Pancreas (tissue), 10 donors: ENCODE data around the gene EPHA4. TPM values are rescaled to one million over a fixed set of nuclear protein-coding genes. Genes with fewer than 3 reads are reported as not detected.

Experiments used
- ATAC-seq, 4 donors: fragments of 200-7000 bp; cut with Tn5 transposase; one replicate each; pipeline versions ENCODE4 v1.8.0 to v1.9.1; 2020; ENCODE audit warnings: mild to moderate bottlenecking in 4 of 4, moderate library complexity in 4 of 4
- DNase-seq, 6 donors: peaks; one replicate each; pipeline ENCODE4 v3.0.0-alpha.2; 2020
- FAIRE-seq: peaks from 2 replicates; lab custom pipeline; 2012; peaks lifted over from hg19 to GRCh38; lab: Jason Lieb, UNC
- H3K27ac ChIP-seq, 4 donors: fragments of 200-600 bp; sonication (generic); 1 replicate in 3 of 4; 2 replicates in 1 of 4; pipeline versions ENCODE4 v1.5.0 to v1.8.0; 2020
- H3K27me3 ChIP-seq, 4 donors: fragments of 200-600 bp; one replicate each; pipeline ENCODE4 v1.8.0; 2021
- H3K36me3 ChIP-seq, 3 donors: fragments of 200-600 bp; sonication (generic) in 1 of 3; one replicate each; pipeline versions ENCODE4 v1.5.0 to v1.8.0; 2020 to 2021
- H3K4me1 ChIP-seq, 3 donors: fragments of 200-600 bp; one replicate each; pipeline ENCODE4 v1.8.0; 2021
- H3K4me3 ChIP-seq, 4 donors: fragments of 200-600 bp; sonication (generic) in 2 of 4; one replicate each; pipeline versions ENCODE4 v1.5.0 to v1.8.0; 2020 to 2021
- H3K9me3 ChIP-seq, 4 donors: fragments of 200-600 bp; one replicate each; pipeline ENCODE4 v1.8.0; 2021
- WGBS, 2 donors: extraction: QIAGEN DNeasy Blood & Tissue Kit; methylation state at CpG; one replicate each; pipeline ENCODE4 v1.1.7; 2013; 5-methylcytosine and 5-hydroxymethylcytosine counted together
- intact Hi-C, 3 donors: fragments of 100-400 bp; cut with DNase I; formaldehyde crosslinking; loops; one replicate each; pipeline versions ENCODE4 v1.11.1 to v1.14.2; 2022
- polyA plus RNA-seq, 2 donors: library from polyadenylated mRNA; stranded (reverse); fragments of 200-250 nt; gene quantifications; one replicate each; pipeline ENCODE4 v1.2.3, GENCODE V29; 2013
- total RNA-seq, 6 donors: library from RNA; stranded (reverse); fragmentation: NEBNext Ultra II Directional in 4 of 6; extraction: Animal tissue kit (Norgen Biotek cat#: 25700) in 4 of 6; gene quantifications; one replicate each; pipeline versions ENCODE4 v1.2.1 to v1.2.4, GENCODE V29; 2021 to 2023
- TF ChIP-seq, protein P1 (sequence below), 4 donors: fragments of 200-600 bp; sonication (generic) in 3 of 4; IDR thresholded peaks; one replicate each; pipeline versions ENCODE4 v1.5.0 to v1.8.0; 2021; ENCODE audit warnings: antibody characterized with exemption in 4 of 4
- donor health status: healthy with polysubstance abuse.
- donor health status: DM: no; HTN: no; CAD: no; lungs with moderate emphysema.
- donor health status: DM: no; HTN: no; CAD: no.
- donor health status: control.
- donor health status: control.
- donor health status: Bipolar disorder and iron deficiency.
- donor health status: DM: yes; HTN: yes; CAD: no.
- donor health status: DM: no; HTN: no; CAD: no.
- donor health status: DM: no; HTN: no; CAD: no.
- donor health status: DM: yes; HTN: yes; CAD: no.

EPHA4 gene
- total and polyA plus RNA-seq, 8 donors, result 1.1 to 2.3 (median 1.4) TPM

DNA sequence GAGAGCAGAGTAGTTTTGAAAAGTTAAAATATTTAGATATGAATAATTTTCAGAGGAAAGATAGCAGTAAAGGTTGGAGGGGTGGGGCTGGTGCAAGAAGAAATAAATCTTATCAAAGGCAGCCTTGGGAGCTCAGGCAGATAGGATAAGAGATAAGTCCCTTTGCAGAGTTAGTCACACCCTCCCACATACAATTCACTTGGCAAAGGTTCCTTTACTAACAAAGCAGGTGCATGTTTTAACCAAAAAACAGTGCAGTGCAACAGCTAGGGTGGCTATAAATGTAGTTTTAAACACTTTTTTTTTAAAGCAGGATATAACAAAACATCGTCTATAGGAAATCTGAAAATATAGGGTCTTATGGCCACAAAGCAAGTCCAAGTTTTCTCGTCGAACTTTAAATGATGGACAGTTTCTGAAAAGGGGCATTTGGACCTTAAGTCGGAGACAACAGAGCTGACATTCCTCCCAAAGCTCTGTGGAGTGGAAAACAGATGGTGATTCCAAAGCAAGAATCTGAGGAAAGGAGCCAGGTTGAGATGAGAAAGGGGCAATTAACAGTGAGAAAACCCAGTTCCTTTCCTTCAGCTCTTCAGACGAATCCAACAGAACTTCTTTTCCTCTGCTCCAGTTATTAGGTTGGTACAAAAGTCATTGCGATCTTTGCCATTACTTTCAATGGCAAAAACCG, 53.0 kb downstream of the EPHA4 start:
- intact Hi-C loops, result no loop called here
- Histone ChIP-seq H3K4me3 (no peak overlapping the region), H3K36me3 (no peaks in the 10 kb centered on the region), H3K4me1 (no peaks in the 10 kb centered on the region), H3K27me3 (no peaks in the 10 kb centered on the region), H3K27ac (no peak overlapping the region), H3K9me3 (no peaks in the 10 kb centered on the region)
- TF ChIP-seq, protein P1, sequence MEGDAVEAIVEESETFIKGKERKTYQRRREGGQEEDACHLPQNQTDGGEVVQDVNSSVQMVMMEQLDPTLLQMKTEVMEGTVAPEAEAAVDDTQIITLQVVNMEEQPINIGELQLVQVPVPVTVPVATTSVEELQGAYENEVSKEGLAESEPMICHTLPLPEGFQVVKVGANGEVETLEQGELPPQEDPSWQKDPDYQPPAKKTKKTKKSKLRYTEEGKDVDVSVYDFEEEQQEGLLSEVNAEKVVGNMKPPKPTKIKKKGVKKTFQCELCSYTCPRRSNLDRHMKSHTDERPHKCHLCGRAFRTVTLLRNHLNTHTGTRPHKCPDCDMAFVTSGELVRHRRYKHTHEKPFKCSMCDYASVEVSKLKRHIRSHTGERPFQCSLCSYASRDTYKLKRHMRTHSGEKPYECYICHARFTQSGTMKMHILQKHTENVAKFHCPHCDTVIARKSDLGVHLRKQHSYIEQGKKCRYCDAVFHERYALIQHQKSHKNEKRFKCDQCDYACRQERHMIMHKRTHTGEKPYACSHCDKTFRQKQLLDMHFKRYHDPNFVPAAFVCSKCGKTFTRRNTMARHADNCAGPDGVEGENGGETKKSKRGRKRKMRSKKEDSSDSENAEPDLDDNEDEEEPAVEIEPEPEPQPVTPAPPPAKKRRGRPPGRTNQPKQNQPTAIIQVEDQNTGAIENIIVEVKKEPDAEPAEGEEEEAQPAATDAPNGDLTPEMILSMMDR (IDR thresholded peaks at IDR 0.05), result no peak
- 70 to 75% methylated on average over 7 of the region's 7 CpGs for WGBS, 2 donors
- DNase-seq (no peak), ATAC-seq (peak in 1 of 4 donors; percentile 11), FAIRE-seq (no peak)

DNA sequence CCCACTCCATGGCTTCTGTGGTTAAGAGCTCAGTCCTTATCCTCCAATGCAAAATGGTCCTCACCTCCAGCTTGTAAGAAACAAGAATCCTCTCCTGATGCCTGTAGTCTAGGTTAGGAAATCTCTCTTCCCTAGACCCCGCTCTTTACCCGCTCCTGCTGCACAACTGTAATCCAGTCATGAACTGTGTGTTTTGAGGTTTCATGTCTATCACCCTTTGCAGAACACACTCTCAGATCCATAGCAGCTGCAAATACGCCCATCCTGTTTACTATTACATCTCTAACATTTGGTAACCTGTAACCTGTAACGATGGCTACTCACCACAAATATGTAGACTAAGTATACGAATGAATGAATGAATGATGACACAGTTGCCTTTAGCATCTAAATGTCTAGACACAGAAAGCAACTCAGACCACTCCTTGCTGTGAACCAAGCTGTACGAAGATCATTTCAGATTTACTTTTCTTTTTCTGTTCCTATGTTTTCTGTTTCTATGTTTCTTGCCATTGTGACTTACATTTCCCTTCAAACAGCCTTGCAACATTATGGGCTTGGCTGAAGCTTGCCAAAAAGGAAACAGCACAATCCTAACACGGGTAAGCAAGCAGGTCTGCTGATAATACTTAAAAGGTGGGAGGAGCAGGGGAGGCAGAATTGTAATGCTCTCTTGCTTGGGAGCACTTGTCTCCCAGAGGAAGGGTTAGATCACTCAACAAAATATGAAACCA, 53.7 kb downstream of the EPHA4 start:
- H3K27ac ChIP-seq, result no peak overlapping the region
- intact Hi-C loops, result no loop called here
- H3K4me1 ChIP-seq, result no peaks in the 10 kb centered on the region
- H3K27me3 ChIP-seq, result no peaks in the 10 kb centered on the region
- H3K9me3 ChIP-seq, result no peaks in the 10 kb centered on the region
- peak in 2 of 4 donors; percentile 25 to 32 for ATAC-seq
- H3K36me3 ChIP-seq, result no peaks in the 10 kb centered on the region
- no peak overlapping the region for H3K4me3 ChIP-seq
- 72 to 73% methylated on average over 7 of the region's 7 CpGs for WGBS, 2 donors
- DNase-seq, result no peak
- no peak for FAIRE-seq
- TF ChIP-seq, protein P1 (IDR thresholded peaks at IDR 0.05), result no peak

DNA sequence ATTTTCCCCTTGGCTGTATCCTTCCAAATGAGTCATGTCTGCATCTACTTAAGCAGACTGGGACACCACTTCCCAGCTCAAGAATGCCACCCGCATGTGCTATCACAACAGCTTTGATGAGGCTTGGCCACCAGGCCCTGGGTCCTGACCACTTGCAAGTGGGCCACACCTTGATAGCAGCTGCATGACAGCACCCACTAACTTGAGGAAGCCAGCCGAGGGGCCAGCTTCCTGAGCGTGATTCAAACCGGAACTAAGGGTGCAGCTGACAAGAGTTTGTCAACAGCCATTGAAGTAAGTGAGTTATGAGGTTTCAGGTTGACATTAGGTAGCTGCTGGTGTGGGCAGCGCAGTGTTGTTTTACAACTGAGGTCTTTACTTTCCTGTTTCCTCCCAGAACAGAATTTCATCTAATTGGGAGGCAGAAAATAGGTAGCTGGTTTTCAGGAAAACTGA, 54.4 kb downstream of the EPHA4 start:
- TF ChIP-seq, protein P1 (IDR thresholded peaks at IDR 0.05), result no peak
- Histone ChIP-seq H3K4me3 (no peak overlapping the region), H3K4me1 (no peaks in the 10 kb centered on the region), H3K36me3 (no peaks in the 10 kb centered on the region), H3K9me3 (no peaks in the 10 kb centered on the region), H3K27me3 (no peaks in the 10 kb centered on the region), H3K27ac (no peak overlapping the region)
- DNase-seq, result no peak
- intact Hi-C loops, result no loop called here
- FAIRE-seq, result no peak
- ATAC-seq, result peak in 1 of 4 donors; percentile 41
- WGBS, 2 donors, result 77 to 84% methylated on average over 5 of the region's 5 CpGs

DNA sequence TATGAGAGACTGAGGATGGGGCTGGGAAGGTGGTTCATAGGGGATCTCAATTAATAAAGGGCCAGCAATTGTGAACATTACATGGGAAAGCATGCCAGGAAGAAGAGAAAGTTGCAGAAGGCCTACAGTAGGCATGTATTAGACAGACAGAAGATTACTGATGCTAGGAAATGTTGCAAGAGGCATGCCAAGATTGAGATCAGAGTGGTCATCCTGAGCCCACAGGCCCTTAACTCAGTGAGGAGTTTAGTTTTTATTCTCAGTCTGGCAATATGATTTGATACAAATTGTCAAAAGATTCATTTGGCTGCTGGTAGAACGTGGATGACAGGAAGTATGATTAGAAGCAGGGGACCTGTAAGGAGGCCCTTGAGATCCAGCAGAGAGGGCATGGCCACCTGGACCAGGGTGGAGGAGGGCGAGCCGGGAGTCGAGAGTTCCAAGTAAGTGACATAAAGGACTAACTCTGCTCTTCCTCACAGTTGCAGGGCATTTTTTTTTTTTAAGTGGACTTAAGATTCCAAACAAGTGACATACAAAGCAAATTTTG, 54.9 kb downstream of the EPHA4 start:
- no peaks in the 10 kb centered on the region for H3K9me3 ChIP-seq
- no peak for ATAC-seq
- TF ChIP-seq, protein P1 (IDR thresholded peaks at IDR 0.05), result no peak
- H3K36me3 ChIP-seq, result no peaks in the 10 kb centered on the region
- intact Hi-C loops, result no loop called here
- H3K27ac ChIP-seq, result no peak overlapping the region
- no peaks in the 10 kb centered on the region for H3K4me1 ChIP-seq
- H3K27me3 ChIP-seq, result no peaks in the 10 kb centered on the region
- no peak for DNase-seq
- FAIRE-seq, result no peak
- no peak overlapping the region for H3K4me3 ChIP-seq
- WGBS, 2 donors, result 78 to 83% methylated on average over 4 of the region's 4 CpGs
